GM12891 (cell line): Measurements from ENCODE around the gene SNIP1.
"Not testable (repeated sequence)": the region's sequence is repeated elsewhere in the genome, so short reads cannot be mapped to it uniquely, and the experiment has no call there.

Experiments used
- DNase-seq: peaks from one replicate; pipeline ENCODE4 v3.0.0; 2011; ENCODE audit warnings: low spot score; ENCODE audit not compliant: insufficient read length
- FAIRE-seq: peaks from 2 replicates; lab custom pipeline; 2011; peaks lifted over from hg19 to GRCh38; lab: Jason Lieb, UNC
- PAX5 ChIP-seq: IDR thresholded peaks from 2 replicates; pipeline ENCODE4 v1.6.1; 2011; ENCODE audit warnings: low read length, moderate library complexity, mild to moderate bottlenecking; ENCODE audit not compliant: insufficient read depth, severe bottlenecking
- POLR2A ChIP-seq: IDR thresholded peaks from 2 replicates; pipeline ENCODE4 v1.6.1; 2011; ENCODE audit warnings: low read depth, low read length, control low read depth
- POLR2AphosphoS5 ChIP-seq: IDR thresholded peaks from 2 replicates; pipeline ENCODE4 v1.6.1; 2011; ENCODE audit warnings: low read depth, low read length, control low read depth
- POU2F2 ChIP-seq: IDR thresholded peaks from 2 replicates; pipeline ENCODE4 v1.6.1; 2011; ENCODE audit warnings: low read depth, mild to moderate bottlenecking, control low read depth, low read length, moderate library complexity
- SPI1 ChIP-seq: IDR thresholded peaks from 2 replicates; pipeline ENCODE4 v1.6.1; 2011; ENCODE audit warnings: low read depth, low read length, control low read depth
- TAF1 ChIP-seq: IDR thresholded peaks from 2 replicates; pipeline ENCODE4 v1.6.1; 2011; ENCODE audit warnings: low read depth, low read length, control low read depth

Gene SNIP1

DNA sequence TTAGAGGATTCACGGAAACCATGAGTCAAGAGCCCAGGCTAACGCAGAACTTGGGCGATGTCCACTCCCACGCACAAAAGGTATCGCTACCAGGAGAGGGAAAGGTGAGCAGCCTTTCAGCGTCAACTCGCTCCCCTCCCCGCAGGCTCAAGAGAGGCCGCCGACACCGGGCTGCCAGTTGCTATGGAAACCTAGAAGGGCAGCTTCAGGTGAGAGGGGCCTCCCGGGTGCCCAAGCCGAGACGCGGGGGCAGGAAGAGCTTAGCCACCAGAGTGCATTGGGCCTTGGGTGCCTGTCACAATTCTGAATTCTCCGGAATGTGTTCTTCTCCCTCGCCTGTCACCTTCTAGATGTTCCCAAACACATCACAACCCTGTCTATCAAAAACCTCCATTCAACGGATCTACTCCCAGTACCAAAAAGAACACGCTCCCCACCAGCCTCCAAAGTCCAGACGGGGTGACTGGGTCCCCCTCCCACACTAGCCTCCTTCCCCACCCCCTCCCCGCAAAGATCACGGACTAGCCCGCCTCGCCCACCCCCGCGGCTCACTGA lies 40.2 kb downstream of the SNIP1 start:
- no peak for TF ChIP-seq PAX5
- TF ChIP-seq POLR2A: no peak; the same call in 1 of the 2 replicates
- no peak for TF ChIP-seq TAF1
- TF ChIP-seq POLR2AphosphoS5: no peak
- no peak for TF ChIP-seq SPI1
- TF ChIP-seq POU2F2: no peak
- FAIRE-seq (peak; percentile 5), DNase-seq (peak; percentile 42)

DNA sequence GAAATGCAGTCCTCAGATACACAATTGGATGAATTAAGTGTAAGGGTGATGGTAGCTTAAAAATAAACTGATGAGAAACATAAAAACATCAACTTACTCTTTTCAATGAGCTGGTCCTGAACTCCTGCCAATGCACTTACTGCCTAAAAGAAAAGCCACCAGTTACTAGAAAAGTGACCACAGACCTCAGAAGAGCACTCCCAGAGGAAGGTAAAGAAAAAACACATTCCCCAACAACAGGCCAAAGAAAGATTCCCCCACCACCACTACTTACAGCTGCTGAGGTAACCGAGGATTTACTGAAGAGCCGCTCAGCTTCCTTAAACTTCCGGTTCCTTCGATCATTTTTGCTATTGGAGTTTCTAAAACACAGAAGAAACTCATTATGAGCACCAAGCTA lies 44.9 kb downstream of the SNIP1 start:
- FAIRE-seq (no peak), DNase-seq (no peak)
- TF ChIP-seq SPI1 (no peak), PAX5 (no peak), POLR2AphosphoS5 (no peak), POU2F2 (no peak), POLR2A (no peak), TAF1 (no peak)

DNA sequence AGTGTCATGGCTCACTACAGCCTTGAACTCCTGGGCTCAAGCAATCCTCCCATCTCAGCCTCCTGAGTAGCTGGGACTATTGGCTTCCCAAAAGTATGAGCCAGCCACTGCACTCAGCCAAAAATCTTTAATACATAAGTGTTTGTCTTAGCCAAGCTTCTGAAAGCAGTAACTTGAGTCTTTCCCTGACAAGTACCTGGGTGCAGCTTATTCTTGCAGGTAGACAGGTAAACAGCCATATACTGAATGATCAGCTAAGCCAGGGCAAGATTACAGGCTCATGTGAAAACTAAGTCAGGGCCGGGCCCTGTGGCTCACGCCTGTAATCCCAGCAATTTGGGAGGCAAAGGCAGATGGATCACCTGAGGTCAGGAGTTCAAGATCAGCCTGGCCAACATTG lies 47.4 kb downstream of the SNIP1 start:
- TF ChIP-seq POLR2AphosphoS5: no peak
- TF ChIP-seq SPI1: no peak
- no peak for TF ChIP-seq POLR2A
- TF ChIP-seq PAX5: no peak
- TF ChIP-seq POU2F2: no peak
- TF ChIP-seq TAF1: no peak
- FAIRE-seq (no peak), DNase-seq (no peak)

DNA sequence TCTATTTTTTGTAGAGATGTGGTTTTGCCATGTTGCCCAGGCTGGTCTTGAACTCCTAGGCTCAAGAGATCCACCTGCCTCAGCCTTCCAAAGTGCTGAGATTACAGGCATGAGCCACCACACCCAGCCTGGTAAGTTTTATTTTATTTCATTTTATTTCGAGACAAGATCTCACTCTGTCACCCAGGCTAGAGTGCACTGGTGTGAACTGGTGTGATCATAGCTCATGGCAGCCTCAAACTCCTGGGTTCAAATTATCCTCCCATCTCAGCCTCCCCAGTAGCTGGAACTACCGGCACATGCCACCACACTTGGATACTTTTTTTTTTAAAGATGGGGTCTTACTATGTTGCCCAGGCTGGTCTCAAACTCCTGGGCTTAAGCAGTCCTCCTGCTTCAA lies 51.3 kb downstream of the SNIP1 start:
- not testable (repeated sequence) for DNase-seq, FAIRE-seq

DNA sequence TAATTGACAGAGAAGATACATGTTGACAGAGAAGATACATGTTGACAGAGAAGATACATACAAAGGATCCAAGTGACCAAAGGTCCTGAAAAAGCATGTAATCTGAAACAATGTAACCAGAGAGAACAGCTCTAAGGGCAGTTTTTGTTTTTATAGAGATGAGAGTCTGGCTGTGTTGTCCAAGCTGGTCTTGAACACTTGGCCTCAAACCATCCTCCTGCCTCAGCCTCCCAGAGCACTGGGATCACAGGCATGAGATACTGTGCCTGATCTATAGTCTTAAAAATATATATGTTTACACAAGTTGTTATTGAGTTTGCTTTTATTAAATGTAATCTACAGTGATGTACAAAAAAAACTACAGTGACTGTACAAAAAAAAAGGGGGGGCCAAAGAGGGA lies 52.0 kb downstream of the SNIP1 start:
- FAIRE-seq (no peak), DNase-seq (no peak)
- TF ChIP-seq POLR2AphosphoS5 (no peak), TAF1 (no peak), POLR2A (no peak), PAX5 (no peak), POU2F2 (no peak), SPI1 (no peak)

DNA sequence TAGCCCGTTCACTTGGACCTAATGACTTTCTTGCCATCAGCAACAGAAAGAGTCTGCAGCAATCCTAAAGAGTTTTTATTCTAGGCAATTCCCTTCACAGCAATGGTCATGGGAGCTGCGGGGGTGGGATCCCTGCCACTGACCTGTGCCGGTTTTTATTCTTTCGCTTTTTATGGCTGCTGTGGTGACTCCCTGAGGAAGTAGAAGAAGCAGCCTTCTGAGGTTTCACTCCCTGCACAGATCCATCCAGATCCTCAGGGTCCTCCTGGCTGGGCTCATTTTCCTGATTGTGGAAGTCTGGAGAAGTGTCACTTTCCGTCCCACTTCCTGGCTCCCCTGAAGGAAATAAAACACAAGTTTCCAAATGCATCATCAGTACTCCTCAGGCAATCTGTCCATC lies 52.4 kb downstream of the SNIP1 start:
- no peak for DNase-seq
- no peak for FAIRE-seq
- no peak for TF ChIP-seq POLR2A
- no peak for TF ChIP-seq PAX5

DNA sequence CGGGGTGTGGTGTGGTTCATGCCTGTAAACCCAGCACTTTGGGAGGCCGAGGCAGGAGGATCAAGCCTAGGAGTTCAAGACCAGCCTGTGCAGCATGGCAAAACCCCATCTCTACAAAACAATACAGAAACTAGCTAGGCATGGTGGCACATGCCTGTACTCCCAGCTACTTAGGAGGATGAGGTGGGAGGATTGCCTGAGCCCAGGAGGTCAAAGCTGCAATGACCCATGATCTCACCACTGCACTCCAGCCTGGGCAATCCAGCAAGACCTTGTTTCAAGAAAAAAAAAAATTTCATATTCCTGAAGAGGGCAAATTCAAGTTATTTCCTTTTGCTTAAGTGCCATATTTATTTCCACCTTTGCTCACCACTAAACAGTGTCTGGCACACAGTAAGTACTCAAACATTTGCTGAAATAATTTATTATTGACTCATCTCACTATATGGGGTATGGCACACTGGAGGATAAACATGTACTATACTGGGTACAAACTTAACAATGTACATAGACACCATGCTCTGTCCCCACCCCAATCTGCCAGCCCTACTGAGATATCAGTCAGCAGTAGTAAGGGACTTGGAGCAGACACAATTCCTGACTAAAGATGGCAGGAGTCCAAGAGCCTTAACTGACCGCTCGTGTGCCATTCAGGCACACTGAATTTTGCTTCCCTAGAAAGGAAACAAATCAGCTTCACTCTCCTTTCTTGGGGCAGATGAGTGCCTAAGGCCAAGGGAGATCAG lies 55.0 kb downstream of the SNIP1 start:
- FAIRE-seq (peak; percentile 40), DNase-seq (no peak)
- TF ChIP-seq POLR2A: no peak
- no peak for TF ChIP-seq POLR2AphosphoS5
- TF ChIP-seq PAX5: no peak
- no peak for TF ChIP-seq TAF1
- TF ChIP-seq POU2F2: no peak
- no peak for TF ChIP-seq SPI1

DNA sequence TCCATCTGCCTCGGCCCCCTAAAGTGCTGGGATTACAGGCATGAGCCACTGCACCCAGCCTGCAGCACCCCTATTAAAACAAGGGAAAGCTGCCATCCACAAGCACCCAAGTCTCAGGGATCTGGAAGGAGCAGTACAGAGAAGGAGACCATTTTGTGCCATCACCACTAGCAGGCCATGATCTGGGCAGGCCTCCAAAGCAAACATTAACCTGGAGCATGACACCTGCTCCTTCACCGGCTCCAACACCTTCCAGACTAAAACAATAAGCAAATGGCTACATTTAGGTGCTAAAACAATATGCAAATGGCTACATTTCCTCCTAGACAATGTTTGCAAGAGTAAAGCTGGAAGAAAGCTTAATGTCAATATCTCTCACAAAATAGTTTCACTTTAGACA lies 56.3 kb downstream of the SNIP1 start:
- TF ChIP-seq POLR2AphosphoS5 (no peak), TAF1 (no peak), PAX5 (no peak), POLR2A (no peak), SPI1 (no peak), POU2F2 (no peak)
- DNase-seq (no peak), FAIRE-seq (no peak)

DNA sequence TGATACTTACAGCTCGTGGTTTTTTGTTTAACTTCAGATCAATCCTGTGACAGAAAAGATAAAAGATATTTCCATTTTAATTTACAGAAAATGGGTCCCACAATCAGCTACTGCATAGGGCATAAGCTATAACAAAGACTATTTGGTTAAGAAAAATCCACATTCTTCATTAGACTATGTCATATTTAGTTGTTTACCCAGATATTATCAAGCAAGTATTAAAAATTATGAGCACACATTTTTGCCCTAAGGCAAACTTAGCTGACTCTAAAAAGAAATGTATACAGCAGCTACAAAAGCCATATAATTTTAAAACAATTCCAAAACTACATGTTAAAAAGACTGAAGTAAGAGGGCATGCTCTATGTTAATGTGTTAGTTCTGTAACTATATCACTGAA lies 58.2 kb downstream of the SNIP1 start:
- TF ChIP-seq SPI1 (no peak), TAF1 (no peak), PAX5 (no peak), POU2F2 (no peak), POLR2AphosphoS5 (no peak), POLR2A (no peak)
- FAIRE-seq (no peak), DNase-seq (no peak)

DNA sequence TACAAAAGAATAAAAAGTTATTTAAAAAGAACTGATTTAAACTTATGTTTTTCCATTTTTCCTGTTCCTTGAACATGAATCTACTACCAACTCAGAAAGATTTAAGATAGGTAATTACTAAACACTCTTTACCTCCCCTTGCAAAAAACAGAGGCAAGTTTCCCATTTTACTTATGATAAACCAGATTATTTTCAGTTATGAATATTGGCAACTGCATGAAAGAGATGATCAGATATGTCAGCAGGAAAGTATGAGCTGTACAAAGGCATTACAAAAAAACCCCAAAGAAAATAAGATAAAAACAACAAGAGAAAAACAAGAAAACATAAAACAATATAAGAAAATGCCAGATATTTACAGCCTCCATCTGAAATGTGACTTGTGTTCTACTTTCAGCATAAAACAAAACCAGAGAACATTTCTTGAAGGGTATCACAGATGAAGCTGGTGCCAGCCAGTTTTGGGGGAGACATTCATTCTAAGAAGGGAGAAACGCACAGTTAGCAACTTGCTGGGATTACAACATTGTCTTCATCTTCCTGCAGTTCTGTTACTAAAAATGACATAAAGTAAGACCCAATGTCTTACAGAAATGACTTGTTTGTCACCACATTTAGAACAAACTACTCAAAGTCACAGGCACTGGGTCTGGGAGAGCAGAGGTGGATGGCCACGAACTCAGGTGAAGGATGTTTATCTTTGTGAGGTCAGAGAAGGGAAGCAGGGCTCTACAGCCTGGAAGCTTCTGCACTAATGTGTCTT lies 60.6 kb downstream of the SNIP1 start:
- TF ChIP-seq PAX5 (no peak), POLR2A (no peak), POU2F2 (no peak), TAF1 (no peak), POLR2AphosphoS5 (no peak), SPI1 (no peak)
- DNase-seq (no peak), FAIRE-seq (peak; percentile 57)
